ENCODE results near the gene MAGEA9B. TPM values are rescaled to one million over a fixed set of nuclear protein-coding genes. Genes with fewer than 3 reads are reported as not detected.
"Not testable (repeated sequence)": the region's sequence is repeated elsewhere in the genome, so short reads cannot be mapped to it uniquely, and the experiment has no call there.

The MAGEA9B gene
- total and polyA plus RNA-seq, 8 donors: not detected

DNA sequence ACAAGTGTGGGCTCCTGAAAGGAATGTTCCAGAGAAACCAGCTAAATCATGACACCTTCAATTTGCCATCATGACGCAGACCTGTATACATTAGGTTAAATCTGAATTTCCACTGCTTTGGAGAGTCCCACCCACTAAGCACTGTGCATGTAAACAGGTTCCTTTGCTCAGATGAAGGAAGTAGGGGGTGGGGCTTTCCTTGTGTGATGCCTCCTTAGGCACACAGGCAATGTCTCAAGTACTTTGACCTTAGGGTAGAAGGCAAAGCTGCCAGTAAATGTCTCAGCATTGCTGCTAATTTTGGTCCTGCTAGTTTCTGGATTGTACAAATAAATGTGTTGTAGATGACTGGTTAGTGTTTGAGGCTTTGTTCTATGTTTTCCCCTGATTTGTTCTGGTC is 40.3 kb downstream of the MAGEA9B start:
- peak; percentile 32 for FAIRE-seq
- H3K27ac ChIP-seq; intact Hi-C loops (cut with DNase I); H3K9me3 ChIP-seq; H3K4me1 ChIP-seq; H3K27me3 ChIP-seq; ATAC-seq; DNase-seq; H3K4me3 ChIP-seq; H3K36me3 ChIP-seq: not testable (repeated sequence)
- 67 to 100% methylated on average over 1 of the region's 1 CpG for WGBS, 2 donors

DNA sequence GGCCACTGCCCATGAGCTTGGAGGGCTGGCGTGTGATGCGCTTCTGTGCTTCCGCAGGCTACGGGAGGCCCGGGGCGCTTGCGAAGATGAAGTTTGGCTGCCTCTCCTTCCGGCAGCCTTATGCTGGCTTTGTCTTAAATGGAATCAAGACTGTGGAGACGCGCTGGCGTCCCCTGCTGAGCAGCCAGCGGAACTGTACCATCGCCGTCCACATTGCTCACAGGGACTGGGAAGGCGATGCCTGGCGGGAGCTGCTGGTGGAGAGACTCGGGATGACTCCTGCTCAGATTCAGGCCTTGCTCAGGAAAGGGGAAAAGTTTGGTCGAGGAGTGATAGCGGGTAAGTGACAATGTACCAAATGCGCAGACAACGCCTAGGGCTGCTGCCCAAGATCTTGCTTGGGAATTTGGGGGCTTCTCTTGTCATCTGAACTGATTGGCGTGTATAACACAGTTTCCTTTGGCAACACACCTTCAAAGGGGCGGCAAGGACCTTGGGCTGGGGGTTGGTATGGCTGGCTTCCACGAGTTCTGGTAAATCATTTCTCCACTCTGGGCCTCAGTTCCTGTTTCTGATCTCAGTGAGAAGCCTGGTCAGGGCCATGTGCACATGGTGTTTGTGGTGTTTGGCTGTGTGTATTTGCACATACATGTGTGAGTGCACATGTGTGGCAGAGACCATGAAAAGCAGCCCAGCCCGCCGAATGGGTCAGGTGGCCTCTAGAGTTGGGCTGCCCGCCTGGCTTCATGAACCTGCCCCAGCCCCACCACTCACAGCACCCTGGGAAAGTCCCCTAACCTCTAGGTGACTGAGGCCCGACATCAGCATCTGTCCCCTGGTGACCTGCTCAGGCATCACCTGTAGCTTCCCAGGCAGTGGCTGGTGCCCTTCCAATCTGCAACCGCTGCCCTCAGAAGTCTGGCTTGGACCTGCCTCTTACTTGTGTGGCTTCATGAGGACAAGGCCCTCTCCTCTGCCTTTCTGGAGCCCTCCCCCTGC is 41.4 kb downstream of the MAGEA9B start:
- H3K9me3 ChIP-seq; H3K4me3 ChIP-seq; H3K4me1 ChIP-seq; DNase-seq; H3K27ac ChIP-seq; intact Hi-C loops (cut with DNase I); FAIRE-seq; H3K27me3 ChIP-seq; ATAC-seq; H3K36me3 ChIP-seq: not testable (repeated sequence)
- WGBS, 2 donors: 65 to 84% methylated on average over 17 to 21 of the region's 29 CpGs

DNA sequence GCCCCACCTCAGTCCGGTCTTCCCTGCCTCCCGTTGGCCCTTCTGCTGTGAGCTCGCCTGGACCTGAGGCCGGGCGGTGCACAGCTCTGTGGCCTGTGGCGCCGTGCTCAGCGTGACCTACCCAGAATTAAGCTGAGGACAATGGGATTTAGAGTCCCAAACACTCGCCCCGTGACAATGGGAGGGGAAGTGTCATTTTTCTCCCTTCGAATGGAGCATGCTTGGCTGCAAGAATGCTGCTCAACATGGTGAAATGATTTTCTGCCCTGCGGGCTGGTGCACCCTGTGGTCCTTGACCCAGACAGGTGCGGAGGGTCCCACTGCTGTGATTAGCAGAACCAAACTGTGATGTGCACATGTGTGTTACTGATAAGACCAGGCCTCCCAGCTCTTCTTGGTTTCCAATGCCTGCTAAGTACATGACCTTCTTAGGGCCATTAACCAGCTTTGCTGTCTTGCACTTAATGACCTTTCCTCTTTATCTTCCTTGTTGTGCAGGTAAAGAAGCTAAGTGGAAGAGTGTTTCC is 45.7 kb downstream of the MAGEA9B start:
- ATAC-seq: peak in 2 of 4 donors; percentile 1
- WGBS, 2 donors: 1 to 43% methylated on average over 13 of the region's 13 CpGs
- Histone ChIP-seq H3K27ac (peak overlapping the region; percentile 88 to 91 (median 90)), H3K36me3 (no peaks in the 10 kb centered on the region), H3K27me3 (no peaks in the 10 kb centered on the region), H3K4me3 (peak overlapping the region; percentile 33 to 58 (median 48)), H3K9me3 (no peaks in the 10 kb centered on the region), H3K4me1 (no peaks in the 10 kb centered on the region)
- no peak for FAIRE-seq
- intact Hi-C loops (cut with DNase I): no loop called here
- DNase-seq: no peak
- TF ChIP-seq, protein P1, sequence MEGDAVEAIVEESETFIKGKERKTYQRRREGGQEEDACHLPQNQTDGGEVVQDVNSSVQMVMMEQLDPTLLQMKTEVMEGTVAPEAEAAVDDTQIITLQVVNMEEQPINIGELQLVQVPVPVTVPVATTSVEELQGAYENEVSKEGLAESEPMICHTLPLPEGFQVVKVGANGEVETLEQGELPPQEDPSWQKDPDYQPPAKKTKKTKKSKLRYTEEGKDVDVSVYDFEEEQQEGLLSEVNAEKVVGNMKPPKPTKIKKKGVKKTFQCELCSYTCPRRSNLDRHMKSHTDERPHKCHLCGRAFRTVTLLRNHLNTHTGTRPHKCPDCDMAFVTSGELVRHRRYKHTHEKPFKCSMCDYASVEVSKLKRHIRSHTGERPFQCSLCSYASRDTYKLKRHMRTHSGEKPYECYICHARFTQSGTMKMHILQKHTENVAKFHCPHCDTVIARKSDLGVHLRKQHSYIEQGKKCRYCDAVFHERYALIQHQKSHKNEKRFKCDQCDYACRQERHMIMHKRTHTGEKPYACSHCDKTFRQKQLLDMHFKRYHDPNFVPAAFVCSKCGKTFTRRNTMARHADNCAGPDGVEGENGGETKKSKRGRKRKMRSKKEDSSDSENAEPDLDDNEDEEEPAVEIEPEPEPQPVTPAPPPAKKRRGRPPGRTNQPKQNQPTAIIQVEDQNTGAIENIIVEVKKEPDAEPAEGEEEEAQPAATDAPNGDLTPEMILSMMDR (IDR thresholded peaks at IDR 0.05): no peak

DNA sequence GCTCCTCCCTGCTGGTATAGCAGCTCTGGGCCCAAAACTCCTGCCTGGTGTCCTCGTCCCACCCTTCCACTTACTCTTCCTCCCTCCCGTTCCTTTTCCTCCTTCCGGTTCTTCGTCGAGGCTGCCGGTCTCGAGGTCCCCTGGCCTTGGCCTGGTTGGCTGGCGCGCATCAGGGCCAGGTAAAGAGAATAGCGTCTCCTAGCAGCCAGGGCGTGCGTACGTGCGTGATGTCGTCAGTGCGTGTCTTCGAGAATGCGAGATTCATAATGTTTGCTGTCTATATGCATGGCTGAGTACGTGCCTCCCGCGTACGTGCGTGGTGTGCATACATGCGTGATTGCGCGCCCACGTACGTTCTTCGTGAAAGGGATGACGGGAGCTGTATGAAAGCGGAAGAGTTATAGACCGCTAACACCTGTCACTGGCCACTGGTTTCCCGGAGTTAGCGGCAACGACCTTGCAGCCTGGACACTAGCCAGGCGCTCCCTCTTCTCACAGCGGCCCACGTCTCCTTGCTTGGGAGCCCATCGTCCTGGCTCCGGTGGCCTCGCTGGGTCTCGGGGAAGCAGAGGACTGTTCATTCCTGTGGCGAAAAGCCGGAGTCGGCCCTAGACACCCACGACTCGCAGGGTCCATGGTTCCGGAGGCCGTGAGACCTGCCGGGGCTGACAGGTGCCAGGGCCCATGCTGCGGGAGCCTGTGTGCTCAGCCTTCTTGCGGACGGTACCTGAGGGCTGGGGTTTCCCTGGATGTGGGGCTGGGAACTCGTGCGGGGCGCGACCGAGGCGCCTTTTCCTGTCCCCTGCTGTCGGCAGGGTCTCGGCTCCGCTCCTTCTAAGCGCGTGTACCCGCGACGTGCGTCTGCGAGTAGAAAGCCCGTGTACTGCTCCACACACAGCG is 46.4 kb downstream of the MAGEA9B start, which contains the start of gene EOLA1:
Gene EOLA1 (plus strand): TSS at position 392 of the 900 bp plus-strand sequence. CDS start 4,619 bp downstream, outside the sequence.
- TF ChIP-seq, protein P1 (IDR thresholded peaks at IDR 0.05): no peak
- peak; percentile 76 to 91 (median 84) for DNase-seq
- ATAC-seq: peak; percentile 53 to 71 (median 64)
- intact Hi-C loops (cut with DNase I): no loop called here
- Histone ChIP-seq H3K36me3 (no peaks in the 10 kb centered on the region), H3K4me1 (no peaks in the 10 kb centered on the region), H3K27me3 (no peaks in the 10 kb centered on the region), H3K4me3 (peak within 1 kb of the TSS; percentile 33 to 58 (median 48)), H3K27ac (peak within 1 kb of the TSS; percentile 88 to 91 (median 90)), H3K9me3 (no peaks in the 10 kb centered on the region)
- peak; percentile 94 for FAIRE-seq
- WGBS, 2 donors: 1 to 46% methylated on average over 71 of the region's 71 CpGs

DNA sequence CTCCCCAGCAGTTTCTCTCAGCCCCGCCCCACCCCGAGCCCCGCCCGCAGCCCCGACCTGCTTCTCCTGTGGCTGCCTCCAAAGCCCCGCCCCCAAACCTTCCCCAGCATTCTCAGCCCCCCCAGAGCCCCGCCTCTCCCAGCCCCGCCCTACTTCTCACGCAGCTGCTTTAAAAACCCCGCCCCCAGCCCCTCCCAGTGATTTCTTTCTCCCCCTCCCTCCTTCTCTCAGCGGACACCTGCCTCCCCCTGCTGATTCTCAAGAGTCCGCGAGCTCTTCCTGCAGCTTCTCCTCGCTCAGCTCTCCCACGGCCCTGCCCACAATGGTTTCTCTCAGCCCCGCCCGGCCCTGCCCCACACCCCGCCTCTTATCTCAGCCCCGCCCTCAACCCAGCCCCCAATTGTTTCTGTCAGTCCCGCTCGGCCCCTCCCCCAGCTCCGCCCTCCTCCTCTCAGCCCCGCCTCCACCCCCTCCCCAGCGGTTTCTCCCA is 47.1 kb downstream of the MAGEA9B start:
- FAIRE-seq (no peak), DNase-seq (peak; percentile 87 to 94 (median 90)), ATAC-seq (peak; percentile 70 to 85 (median 76))
- TF ChIP-seq, protein P1 (IDR thresholded peaks at IDR 0.05): no peak
- H3K4me3 ChIP-seq: peak overlapping the region; percentile 33 to 58 (median 48)
- no peaks in the 10 kb centered on the region for H3K4me1 ChIP-seq
- H3K27ac ChIP-seq: peak overlapping the region; percentile 88 to 91 (median 90)
- intact Hi-C loops (cut with DNase I): no loop called here
- no peaks in the 10 kb centered on the region for H3K9me3 ChIP-seq
- no peaks in the 10 kb centered on the region for H3K27me3 ChIP-seq
- H3K36me3 ChIP-seq: no peaks in the 10 kb centered on the region
- WGBS, 2 donors: 2 to 22% methylated on average over 21 to 24 of the region's 24 CpGs

All from pancreas (tissue), 10 donors.